HG03196 (cell line): ENCODE results near the gene C15orf39.
"Not testable (repeated sequence)": the region's sequence is repeated elsewhere in the genome, so short reads cannot be mapped to it uniquely, and the experiment has no call there.

Source experiments
- ATAC-seq: cut with Tn5 transposase; IDR thresholded peaks from one replicate; pipeline ENCODE4 v1.9.1; 2021; ENCODE audit not compliant: unreplicated experiment

Gene C15orf39

DNA sequence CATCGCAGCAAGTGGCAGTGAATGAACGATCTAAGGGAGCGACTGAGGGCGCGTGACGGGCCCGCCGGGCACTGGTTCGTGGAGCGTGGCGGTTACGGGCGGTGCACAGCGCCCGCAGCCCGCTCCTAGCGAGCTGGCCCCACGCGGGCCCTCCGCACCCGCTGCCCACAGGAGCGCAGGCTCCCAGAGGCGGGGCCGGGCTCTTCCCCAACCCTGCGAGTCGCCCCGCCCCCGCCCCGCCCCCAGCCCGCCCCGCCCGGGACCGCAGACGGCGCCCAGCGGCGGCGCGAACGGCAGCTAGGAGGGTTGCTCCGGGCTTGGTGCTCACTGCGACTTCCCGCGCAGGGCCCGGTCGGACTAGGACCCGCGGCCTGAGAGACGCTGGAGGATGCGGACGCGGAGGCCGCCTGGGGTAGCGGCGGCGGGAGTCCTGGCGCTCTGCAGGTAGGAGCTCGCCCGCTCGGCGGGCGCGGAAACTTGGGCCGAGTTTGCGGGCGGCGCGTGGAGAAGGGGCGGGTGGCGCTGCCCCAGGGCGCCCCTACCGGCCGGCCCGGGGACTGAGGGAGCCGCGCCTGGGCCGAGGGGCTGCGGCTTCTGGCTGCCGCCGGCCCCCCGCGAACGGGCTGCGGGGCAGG, at the start of gene C15orf39:
Gene C15orf39, plus strand, starts transcription at position 267 of the 635 bp plus-strand sequence. CDS start 4,167 bp downstream, outside the sequence.
- peak; percentile 33 for ATAC-seq

DNA sequence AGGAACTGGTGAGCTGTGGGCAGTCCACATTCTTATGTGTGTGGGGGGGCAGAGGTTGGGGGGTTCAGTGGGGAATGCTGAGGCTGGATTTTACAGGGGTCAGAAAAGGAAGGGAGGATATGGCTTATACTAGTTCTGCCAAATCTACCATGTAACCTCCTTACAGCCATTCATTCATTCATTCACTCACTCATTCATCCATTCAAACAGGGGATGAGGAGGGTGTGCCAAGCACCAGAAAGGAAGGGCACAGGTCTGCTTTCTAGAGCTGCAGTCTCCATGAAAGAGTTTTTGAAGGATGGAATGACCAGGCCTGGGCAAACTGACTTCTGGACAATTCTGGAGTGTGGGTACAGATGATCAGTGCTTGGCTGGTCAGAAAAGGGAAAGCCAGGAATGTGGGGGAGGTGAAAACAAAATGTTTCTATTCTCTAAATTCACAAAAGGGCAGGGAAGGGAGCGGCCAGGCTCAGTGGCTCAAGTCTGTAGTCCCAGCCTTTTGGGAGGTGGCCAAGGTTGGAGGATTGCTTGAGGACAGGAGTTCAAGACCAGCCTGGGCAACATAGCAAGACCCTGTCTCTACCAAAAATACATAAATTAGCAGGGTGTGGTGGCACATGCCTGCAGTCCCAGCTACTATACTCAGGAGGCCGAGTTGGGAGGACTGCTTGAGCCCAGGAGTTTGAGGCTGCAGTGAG, 49.2 kb upstream of the C15orf39 start:
- no peak for ATAC-seq

DNA sequence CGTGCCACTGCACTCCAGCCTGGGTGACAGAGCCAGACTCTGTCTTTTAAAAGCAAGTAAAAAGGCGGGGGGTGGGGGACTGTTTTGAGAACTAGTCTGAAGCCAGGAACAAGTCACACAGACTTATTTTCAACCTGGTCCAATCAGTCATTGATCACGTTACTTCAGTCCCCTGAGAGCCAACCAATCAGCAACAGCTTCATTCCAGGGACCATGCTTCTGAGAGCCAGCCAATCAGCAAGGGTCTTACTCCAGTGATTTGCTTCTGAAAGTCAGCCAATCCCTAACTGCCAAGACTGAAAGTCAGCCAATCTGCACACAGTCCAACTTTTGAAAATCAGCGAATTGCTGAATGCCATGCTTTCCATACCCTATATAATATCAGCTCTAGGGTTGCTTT, 48.6 kb upstream of the C15orf39 start:
- no peak for ATAC-seq

- no peak for ATAC-seq
Measured at GRCh38 chr15:75153565-75154276, 48.0 kb upstream of the C15orf39 start.

DNA sequence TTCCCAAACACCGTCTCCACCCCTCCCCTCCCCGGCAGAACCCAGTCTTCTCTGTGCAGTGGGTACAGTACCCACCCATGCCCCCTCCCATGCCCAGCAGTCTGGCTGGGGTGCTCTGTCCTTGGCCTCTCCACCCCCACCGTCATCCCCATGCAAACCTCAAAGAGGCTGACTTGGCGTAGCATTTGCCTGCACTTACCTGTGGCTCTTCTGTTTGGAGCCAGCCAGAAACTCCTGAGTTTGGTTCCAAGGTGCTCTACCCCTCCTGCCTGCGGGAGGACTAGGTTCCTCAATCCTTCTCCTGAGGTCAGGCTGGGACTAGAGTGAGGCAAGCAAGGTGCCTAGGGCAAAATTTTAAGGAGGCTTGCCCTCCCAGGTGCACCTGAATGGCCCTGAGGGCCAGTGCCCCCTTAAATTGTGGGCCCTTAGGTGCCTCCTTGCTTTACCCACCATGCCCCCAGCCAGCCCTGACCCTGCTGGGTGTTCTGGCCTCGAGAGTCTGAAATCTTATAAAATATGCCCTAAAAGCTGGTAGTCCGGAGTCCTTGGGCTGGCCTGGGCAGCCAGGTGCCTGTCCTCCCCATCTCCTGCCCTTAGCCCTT, 47.1 kb upstream of the C15orf39 start:
- no peak for ATAC-seq

DNA sequence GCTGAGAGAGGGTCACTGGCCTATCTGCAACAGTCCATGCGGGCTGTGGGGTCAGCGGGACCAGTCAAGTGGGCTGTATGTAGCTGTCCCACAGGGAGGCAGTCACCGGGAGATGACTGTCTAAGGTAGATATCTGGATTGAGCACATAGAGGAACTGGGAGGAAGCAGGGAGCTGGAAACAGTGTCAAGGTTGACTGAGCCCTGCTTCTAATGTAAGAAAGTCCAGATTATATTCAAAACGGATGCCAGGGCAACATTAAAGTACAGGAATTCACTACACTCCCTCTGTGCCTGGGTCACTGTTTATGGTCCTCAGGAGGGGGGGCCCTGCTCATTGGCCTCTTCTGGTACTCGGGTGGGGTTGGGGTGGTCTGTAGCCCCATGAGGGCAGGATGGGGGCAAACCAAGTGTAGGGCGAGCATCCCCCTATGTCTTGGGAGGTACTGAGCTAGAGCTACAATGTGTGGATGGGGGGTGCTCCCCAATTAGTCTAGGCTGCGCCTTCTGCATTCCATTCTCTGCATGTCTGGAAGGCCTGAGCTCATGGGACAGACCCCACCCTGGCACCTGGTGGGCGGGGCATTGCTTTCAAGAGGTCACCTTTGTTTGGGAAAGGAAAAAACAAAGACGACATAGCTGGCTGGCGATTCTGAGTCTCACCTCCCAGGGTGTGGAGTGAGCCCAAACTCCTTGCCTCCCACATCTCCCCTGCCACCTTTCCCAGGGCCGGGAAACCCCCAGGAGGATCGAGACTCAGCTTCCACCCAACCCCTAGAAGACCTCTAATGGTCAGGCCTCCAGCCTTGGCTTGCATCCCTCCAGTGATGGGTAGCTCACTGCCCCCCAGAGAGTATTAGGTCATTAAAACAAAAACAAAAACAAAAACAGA, 45.1 kb upstream of the C15orf39 start:
- no peak for ATAC-seq

- no peak for ATAC-seq
Measured at GRCh38 chr15:75158402-75158801, 43.3 kb upstream of the C15orf39 start.

GRCh38 chr15:75159244-75159643, 42.4 kb upstream of the C15orf39 start:
- ATAC-seq, result no peak

DNA sequence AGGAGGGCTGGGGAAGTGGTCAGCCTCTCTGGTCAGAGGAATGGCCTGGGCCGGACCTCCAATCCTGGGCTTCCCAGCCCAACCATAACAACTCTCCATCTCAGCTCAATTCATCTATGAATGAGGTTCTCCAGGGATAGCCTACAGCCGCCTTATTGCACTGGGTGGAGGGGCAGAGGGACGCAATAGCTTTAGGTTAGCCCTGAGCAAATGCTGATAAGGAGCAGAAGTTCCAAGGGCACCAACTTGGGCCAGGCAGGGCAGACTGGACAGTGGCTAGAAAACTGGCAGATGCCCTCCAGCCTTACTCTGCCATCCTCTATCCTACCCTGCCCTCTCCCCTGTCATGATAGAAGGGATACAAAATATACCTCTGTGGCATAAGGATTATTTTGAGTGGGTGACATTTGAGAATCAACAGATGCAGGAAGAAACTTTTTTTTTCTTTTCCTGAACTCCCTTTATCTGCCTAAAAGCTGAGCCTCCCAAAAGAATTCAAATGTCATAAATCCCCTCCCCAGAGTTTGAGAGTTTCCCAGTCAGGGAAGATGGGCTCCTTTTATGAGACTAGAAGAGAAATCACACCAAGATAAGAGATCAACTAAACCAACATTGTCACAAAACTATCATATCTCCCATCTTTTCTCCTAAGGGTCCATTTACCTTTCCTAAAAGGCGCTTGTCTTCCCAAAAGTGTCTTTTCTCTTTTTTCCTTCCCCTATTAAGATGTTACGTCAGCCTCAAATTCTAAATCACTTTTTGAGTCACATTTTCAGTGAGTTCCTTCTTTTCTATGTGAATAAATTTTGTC, 40.4 kb upstream of the C15orf39 start:
- no peak for ATAC-seq

DNA sequence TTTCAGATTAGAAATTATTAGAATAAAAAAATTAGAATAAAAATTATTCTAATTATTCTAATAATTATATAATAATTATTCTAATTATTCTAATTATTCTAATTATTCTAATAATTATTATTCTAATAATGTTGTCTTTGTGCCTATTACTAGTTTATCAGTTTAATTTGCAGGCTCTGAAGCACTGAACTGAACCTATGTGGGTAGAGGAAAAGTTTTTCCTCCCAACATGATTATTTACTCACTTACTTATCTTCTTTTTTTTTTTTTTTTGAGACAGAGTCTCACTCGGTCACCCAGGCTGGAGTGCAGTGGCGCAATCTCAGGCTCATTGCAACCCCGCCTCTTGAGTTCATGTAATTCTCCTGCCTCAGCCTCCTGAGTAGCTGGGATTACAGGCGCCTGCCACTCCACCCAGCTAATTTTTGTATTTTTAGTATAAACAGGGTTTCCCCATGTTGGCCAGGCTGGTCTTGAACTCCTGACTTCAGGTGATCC, 39.7 kb upstream of the C15orf39 start:
- no peak for ATAC-seq

DNA sequence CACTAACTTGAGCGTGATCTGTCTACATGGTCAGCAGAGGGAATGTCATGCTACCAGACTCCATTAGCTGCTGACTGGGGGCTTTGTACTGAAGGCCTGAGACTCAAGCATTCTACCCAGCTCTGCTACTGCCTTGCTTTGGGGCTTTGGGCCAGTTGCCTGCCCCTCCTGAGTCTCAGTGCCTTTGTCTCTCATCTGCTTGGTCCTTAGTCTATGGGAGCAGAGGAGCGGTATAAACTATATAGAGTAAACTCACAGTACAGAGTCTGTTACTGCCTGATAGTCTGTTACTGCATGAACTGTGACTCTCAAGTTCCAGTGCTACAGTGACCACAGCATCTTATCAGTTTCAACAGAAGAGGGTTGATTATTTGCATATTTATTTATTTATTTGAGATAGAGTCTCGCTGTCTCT, 38.5 kb upstream of the C15orf39 start:
- ATAC-seq, result no peak

DNA sequence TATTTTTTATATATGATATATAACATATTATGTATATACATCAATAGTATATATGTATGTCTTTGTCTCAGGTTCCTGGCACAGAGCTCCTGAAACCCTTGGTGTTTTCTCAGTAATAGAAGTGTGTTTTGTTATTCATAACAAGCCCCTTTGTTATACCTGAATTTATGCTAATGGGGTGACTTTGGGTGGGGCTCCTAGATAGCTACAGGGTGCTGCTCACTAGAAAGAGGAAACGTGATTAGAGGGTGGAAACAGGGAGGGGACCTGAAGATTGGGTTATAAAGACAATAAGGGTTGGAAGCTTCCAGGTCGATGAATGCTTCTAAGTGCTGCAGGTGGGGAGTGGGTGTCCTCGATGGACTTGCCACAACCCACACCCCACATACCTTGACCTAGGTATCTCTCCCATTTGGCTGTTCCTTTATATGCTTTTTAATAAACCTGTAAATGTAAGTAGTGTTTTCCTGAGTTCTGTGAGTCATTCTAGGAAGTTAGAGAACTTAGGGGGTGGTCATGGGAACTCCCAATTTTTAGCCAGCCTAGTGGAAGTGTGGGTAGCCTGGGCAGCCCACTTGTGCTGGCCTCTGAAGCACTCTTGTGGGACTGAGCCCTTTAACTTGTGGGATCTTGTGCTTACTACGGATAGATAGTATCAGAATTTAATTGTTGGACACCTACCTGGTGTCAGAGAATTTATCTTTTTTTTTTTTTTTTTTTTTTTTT, 36.9 kb upstream of the C15orf39 start:
- ATAC-seq, result no peak

GRCh38 chr15:75166489-75167063, 35.1 kb upstream of the C15orf39 start:
- ATAC-seq, result not testable (repeated sequence)

DNA sequence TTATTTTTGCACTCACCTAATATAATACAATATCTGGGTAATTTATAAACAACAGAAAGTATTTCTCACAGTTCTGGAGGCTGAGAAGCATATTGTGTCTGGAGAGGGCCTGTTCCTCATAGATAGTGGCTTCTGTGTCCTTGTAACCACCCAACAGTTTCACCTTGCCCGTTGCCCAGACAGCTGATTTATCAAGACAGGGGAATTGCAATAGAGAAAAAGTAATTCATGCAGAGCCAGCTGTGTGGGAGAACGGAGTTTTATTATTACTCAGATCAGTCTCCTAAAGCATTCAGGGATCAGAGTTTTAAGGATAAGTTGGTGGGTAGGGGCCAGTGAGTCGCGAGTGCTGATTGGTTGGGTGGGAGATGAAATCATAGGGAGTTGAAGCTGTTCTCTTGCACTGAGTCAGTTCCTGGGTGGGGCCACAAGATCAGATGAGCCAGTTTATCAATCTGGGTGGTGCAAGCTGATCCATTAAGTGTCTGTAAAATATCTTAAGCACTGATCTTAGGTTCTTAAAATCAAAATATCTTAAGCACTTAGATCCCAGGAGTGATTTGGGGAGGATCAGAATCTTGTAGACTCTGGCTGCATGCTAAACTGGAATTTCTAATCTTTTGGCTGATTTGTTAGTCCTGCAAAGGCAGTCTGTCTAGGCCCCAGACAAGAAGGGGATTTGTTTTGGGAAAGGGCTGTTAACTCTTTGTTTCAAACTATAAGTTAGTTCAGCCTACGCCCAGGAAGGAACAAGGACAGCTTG, 33.9 kb upstream of the C15orf39 start:
- ATAC-seq, result no peak

- ATAC-seq, result no peak
Measured at GRCh38 chr15:75168374-75168773, 33.3 kb upstream of the C15orf39 start.

DNA sequence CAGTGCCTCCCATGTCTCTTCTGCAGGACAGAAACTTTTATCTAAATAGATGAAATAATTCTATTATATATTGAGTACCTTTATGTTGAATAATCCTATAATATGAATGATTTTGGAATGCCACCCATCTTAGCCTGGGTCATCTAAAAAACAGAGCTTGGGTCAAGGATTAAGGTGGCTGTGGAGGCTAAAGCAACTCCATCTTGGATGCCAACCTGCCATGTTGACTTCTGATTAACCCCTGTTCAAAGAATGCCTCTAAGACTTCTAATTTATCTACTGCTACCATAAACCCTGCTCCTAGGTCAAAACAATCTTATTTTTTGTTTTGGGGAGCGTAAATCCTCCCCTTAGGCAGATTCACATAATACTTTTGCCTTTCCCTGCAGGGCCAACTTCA, 31.5 kb upstream of the C15orf39 start:
- no peak for ATAC-seq

DNA sequence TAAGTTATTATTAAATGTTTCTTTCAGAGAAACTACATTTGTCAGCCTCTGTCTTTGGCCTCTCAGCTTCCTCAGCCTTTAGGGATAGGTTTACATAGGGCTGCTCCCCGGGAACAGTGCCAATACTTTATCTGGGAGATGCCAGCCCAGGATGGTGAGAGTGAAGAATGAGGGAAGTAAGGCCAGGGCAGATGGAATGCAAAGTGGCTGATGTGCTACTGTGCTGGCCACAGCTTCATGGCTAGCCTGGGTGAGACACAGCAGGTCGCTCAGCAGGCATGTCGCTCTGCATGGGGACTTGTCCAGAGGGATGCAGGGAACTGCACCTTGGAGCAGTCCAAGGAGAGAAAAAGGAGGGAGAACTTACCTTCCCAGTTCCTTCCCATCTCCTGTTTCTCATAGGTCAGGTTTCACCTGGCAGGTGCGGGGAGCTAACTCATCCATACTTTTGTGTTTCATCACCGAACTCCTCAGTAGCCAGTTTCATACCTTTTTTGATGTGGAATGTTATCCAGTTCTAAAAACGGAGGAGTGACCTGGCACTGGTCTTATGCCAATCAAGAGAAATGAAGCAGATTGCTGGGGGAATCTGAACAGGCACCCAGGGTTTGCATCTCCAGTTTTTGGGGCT, 30.9 kb upstream of the C15orf39 start:
- ATAC-seq, result no peak
